GM18526 (cell line): Measurements from ENCODE around the gene ADAMTS17.

Experiments
- POLR2A ChIP-seq: IDR thresholded peaks from 3 replicates; pipeline ENCODE4 v1.6.1; 2011; ENCODE audit not compliant: insufficient read length; ENCODE audit errors: extremely low read depth

The ADAMTS17 gene

GRCh38 chr15:100216182-100216581 lies 125.6 kb downstream of the ADAMTS17 start:
- TF ChIP-seq POLR2A: no peak

GRCh38 chr15:100215843-100216169 lies 126.0 kb downstream of the ADAMTS17 start:
- no peak for TF ChIP-seq POLR2A

GRCh38 chr15:100215031-100215842 lies 126.5 kb downstream of the ADAMTS17 start:
- no peak for TF ChIP-seq POLR2A

GRCh38 chr15:100211855-100212850 lies 129.6 kb downstream of the ADAMTS17 start:
- TF ChIP-seq POLR2A: no peak

GRCh38 chr15:100210338-100210737 lies 131.4 kb downstream of the ADAMTS17 start:
- TF ChIP-seq POLR2A: no peak

- no peak for TF ChIP-seq POLR2A
These were observed 132.7 kb downstream of the ADAMTS17 start for GRCh38 chr15:100208921-100209603.

- no peak for TF ChIP-seq POLR2A
These were observed 134.7 kb downstream of the ADAMTS17 start for GRCh38 chr15:100207053-100207452.

GRCh38 chr15:100206643-100207042 lies 135.1 kb downstream of the ADAMTS17 start:
- no peak for TF ChIP-seq POLR2A

GRCh38 chr15:100205549-100206295 lies 136.1 kb downstream of the ADAMTS17 start:
- TF ChIP-seq POLR2A: no peak

- no peak for TF ChIP-seq POLR2A
These were observed 137.0 kb downstream of the ADAMTS17 start for GRCh38 chr15:100204771-100205170.

- TF ChIP-seq POLR2A: no peak
These were observed 137.6 kb downstream of the ADAMTS17 start for GRCh38 chr15:100204211-100204610.

GRCh38 chr15:100202309-100202960 lies 139.3 kb downstream of the ADAMTS17 start:
- no peak for TF ChIP-seq POLR2A

GRCh38 chr15:100201376-100202280 lies 140.1 kb downstream of the ADAMTS17 start:
- no peak for TF ChIP-seq POLR2A
